RWPE1 (cell line): ENCODE data around the gene LTBP4.
"Not testable (repeated sequence)": the region's sequence is repeated elsewhere in the genome, so short reads cannot be mapped to it uniquely, and the experiment has no call there.

Experiments used
- CTCF ChIA-PET: fragments of 350-600 bp; sonication (Branson Sonifier 250); formaldehyde crosslinking; extraction: SDS; loops from one replicate; lab custom pipeline; 2021; lab: Yijun Ruan, JAX
- POLR2A ChIA-PET: fragments of 400-600 bp; formaldehyde crosslinking; extraction: SDS; loops from one replicate; lab custom pipeline; 2020; ENCODE audit warnings: antibody characterized with exemption; ENCODE audit not compliant: low non-redundant PET; lab: Yijun Ruan, JAX
- DNase-seq: peaks from one replicate; pipeline ENCODE4 v3.0.0; 2012; ENCODE audit warnings: low spot score
- H3K27ac ChIP-seq: fragments of 450-650 bp; 2 replicates; pipeline ENCODE4 v1.5.1; 2017
- TF ChIP-seq, protein P1 (sequence below): fragments of 450-650 bp; conservative IDR thresholded peaks from 2 replicates; pipeline ENCODE4 v1.5.1; 2017; ENCODE audit warnings: low read depth, mild to moderate bottlenecking

LTBP4 gene

DNA sequence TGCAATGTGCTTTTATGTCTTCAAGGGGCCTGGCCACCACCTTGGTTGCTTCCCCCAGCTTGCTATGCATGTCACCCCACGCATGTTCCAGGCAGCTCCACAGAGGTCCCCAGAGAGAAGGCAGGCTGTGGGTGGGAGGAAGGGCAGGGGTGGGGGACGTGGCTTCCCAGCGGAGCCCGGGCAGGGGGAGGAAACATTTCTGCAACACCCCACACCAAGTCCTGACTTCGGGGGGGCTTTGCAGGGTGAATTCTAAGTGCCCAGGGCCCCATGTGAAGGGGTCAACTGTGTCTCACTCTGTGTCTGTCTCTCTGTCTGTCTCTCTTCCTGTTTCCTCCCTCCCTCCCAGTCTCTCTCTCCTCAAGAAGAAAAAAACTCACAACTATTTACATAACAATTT is 39.6 kb downstream of the LTBP4 start:
- TF ChIP-seq, protein P1, sequence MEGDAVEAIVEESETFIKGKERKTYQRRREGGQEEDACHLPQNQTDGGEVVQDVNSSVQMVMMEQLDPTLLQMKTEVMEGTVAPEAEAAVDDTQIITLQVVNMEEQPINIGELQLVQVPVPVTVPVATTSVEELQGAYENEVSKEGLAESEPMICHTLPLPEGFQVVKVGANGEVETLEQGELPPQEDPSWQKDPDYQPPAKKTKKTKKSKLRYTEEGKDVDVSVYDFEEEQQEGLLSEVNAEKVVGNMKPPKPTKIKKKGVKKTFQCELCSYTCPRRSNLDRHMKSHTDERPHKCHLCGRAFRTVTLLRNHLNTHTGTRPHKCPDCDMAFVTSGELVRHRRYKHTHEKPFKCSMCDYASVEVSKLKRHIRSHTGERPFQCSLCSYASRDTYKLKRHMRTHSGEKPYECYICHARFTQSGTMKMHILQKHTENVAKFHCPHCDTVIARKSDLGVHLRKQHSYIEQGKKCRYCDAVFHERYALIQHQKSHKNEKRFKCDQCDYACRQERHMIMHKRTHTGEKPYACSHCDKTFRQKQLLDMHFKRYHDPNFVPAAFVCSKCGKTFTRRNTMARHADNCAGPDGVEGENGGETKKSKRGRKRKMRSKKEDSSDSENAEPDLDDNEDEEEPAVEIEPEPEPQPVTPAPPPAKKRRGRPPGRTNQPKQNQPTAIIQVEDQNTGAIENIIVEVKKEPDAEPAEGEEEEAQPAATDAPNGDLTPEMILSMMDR = no peak
- ChIA-PET POLR2A (no interaction called here), CTCF (no interaction called here)
- DNase-seq = no peak
- H3K27ac ChIP-seq = no peak overlapping the region

DNA sequence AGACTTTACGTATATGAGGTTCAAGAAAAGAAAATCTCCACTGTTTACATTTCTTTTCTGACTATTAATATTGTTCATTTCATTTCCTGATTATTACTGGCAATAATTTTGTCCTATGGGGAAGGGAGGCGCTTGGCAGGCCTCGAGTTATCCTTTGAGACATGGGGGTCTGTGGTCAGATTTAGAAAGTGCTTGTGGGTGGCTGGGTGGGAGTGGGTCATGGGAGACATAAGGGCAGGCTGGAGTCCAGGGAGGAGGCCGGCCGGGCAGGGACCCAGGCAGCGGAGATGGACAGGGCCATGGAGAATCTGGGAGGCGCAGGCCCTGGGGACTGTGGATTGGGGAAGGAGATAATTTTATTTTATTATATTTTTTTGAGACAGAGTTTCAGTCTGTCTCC is 40.1 kb downstream of the LTBP4 start:
- no peak overlapping the region for H3K27ac ChIP-seq
- no peak for DNase-seq
- TF ChIP-seq, protein P1 = no peak
- POLR2A ChIA-PET = no interaction called here
- CTCF ChIA-PET = no interaction called here

DNA sequence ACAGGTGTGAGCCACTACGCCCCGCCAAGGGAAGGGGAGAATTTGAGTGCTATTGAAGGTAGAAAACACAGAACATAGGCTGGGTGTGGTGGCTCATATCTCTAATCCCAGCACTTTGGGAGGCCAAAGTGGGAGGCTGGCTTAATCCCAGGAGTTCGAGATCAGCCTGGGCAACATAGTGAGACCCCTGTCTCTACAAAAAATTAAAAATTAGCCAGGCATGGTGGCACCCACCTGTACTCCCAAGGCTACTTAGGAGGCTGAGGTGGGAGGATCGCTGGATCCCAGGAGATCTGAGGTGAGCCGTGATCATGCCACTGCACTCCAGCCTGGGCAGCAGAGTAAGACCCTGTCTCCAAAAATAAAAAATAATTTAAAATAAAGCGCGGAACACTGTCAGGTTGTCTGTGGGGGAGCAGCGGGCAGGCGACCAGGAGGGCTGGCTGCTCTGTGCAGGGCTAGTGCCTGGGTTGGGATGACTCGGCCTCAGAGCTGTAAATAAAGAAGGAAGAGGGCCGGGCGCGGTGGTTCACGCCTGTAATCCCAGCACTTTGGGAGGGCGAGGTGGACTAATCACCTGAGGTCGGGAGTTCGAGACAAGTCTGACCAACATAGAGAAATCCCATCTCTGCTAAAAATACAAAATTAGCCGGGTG is 41.0 kb downstream of the LTBP4 start:
- no peak overlapping the region for H3K27ac ChIP-seq
- TF ChIP-seq, protein P1 = no peak
- DNase-seq = no peak
- CTCF ChIA-PET = no interaction called here
- POLR2A ChIA-PET = no interaction called here

GRCh38 chr19:40642757-40643305 is 41.7 kb downstream of the LTBP4 start:
- ChIA-PET CTCF (interaction anchor here (0.6 to 2.3 kb wide), 3 partner anchors 8 to 264 kb away, joined by 3 to 9 read pairs (median 3); no protein-coding TSS in a partner anchor), POLR2A (no interaction called here)
- H3K27ac ChIP-seq = no peak overlapping the region

GRCh38 chr19:40646743-40647254 is 45.6 kb downstream of the LTBP4 start:
- ChIA-PET CTCF (interaction anchor here (1.6 kb wide), 1 partner anchor 12 kb away, joined by 12 read pairs; no protein-coding TSS in a partner anchor), POLR2A (no interaction called here)
- DNase-seq = no peak
- TF ChIP-seq, protein P1 = no peak
- peak overlapping the region; percentile 65 for H3K27ac ChIP-seq

More at GRCh38 chr19:40642757-40643305, 41.7 kb downstream of the LTBP4 start:
- TF ChIP-seq, protein P1 = no peak
- DNase-seq = no peak

- H3K27ac ChIP-seq, DNase-seq, POLR2A ChIA-PET: not testable (repeated sequence)
- CTCF ChIA-PET = interaction anchor here (0.6 kb wide), 2 partner anchors 96 to 125 kb away, joined by 3 to 5 read pairs; no protein-coding TSS in a partner anchor
Observed at GRCh38 chr19:40649903-40650675, 48.9 kb downstream of the LTBP4 start.
